GM19351 (cell line): ENCODE results near the gene PDE1A.

Source experiments
- ATAC-seq: cut with Tn5 transposase; IDR thresholded peaks from one replicate; pipeline ENCODE4 v1.9.1; 2021; ENCODE audit warnings: mild to moderate bottlenecking, moderate library complexity; ENCODE audit not compliant: unreplicated experiment

The PDE1A gene

DNA sequence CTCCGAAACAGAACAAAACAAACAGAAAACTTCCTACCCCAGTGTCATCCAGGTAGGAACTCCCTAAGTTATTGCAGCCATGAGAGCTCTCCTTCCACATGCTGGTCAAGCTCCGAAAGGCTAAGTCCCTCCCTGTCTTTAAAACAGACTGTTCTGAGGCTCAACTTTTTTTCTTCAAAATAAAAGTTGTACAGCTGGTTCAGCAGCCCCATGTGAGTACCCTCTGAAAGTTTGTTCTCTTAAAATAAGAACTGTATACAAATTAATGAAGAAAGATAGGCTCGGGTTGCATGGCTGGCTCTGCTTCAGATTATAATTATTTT is at the start of gene PDE1A:
Gene PDE1A, minus strand, starts transcription at position 119 of the 323 bp plus-strand sequence.
- no peak for ATAC-seq

DNA sequence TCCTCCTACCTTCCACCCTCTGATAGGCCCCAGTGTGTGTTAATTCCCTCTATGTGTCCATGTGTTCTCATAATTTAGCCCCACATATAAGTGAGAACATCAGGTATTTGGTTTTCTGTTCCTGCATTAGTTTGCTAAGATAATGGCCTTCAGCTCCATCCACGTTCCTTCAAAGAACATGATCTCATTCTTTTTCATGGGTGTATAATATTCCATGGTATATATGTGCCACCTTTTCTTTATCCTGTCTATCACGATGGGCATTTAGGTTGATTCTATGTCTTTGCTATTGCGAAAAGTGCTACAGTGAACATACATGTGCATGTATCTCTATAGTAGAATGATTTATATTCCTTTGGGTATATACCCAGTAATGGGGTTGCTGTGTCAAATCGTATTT is 46.8 kb upstream of the PDE1A start:
- no peak for ATAC-seq

DNA sequence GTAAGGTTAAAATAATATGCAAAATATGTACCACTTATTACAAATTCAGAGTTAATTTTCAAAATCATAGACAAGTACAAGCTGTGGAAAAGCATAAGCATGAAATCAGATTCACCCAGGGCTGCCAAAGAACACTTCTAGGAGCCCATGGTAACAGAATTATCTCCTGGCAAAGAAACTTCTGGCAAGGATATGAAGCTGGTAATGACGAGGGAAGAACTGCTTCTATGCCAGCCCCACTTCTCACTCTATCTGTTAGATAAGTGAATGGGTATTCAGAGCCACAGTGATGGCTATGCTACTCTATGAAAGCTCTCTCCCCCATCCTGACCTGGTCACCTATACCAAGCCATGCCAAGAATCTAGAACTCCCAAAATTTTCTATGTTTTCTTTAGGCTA is 36.9 kb upstream of the PDE1A start:
- no peak for ATAC-seq

DNA sequence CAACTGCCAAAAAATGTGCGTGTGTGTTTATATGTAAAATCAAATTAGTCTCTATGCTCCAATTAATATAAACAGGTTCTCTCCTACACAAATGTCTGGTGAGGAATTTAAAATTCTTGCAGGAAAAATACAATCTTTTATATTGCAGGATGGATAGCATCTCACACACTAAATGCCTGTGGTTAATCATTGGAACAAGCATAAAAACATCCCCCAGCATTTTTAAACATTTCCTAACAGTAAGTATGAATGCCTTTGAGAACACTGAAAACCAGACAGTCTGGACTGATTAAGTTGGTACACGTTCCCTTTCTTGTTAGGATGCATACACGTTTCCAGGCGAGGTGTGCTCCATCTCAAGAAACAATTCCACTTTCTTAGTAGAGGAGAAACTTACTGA is 29.9 kb upstream of the PDE1A start:
- ATAC-seq = no peak

DNA sequence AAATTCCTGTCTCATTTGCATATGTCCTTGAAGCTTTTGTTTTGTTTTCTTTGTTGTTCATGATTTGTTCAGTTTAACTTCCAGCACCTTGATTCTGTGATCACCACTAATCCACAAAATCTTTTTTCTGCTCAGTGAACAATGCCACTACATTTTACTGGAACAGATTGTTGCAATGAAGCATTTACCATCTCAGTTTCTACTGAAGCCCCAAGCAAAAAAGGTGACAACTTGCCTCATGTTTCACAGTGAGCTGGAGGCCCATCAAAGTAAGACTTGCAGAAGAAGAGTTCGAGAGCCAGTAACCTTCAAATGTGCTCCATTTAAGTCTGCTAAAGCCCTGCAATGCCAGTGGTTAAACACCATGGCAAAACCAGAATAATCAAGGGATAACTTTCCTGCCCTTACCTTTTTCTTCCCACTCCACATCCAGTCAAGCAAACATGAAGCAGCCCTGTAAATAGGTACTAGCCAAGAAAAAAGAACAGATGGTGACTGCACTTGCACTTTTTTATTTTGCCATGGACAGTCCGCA is 25.7 kb upstream of the PDE1A start:
- ATAC-seq = no peak

DNA sequence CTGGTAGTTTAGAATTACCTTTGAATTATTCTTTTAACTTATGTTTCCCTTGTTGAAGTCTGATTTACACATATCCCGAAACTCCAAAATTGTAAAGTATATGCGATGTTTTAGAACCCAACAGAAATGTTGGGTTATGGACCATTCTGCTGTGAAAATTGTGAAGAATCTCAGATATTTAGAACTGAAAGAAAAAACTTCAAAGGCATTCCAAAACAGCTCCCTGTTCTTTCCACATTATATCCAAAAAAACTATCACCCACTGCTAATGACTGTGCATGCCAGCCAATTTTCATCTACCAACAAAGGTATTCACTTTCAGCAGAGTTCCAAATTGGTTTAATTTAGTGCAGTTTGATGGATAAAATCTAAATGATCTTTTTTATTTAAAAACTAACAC is 21.5 kb upstream of the PDE1A start:
- no peak for ATAC-seq

DNA sequence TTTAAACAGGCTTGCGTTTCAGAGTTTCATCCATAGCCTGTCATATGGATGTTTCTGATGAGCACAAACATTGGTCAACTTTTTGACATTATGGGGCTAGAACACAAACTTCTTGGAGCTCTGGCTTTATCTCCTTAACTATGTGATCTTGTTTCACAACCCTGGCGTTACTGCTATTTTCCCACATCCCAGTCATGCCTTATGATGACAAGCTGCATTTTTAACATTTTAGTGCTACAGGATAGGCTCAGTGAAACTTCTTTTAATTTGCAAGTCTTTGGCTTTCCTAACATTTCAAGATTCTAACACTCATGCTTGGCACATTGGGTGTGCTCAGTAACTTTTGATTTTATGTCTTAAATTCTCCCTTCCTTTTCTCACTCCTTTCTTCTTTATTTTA is 21.0 kb upstream of the PDE1A start:
- no peak for ATAC-seq

DNA sequence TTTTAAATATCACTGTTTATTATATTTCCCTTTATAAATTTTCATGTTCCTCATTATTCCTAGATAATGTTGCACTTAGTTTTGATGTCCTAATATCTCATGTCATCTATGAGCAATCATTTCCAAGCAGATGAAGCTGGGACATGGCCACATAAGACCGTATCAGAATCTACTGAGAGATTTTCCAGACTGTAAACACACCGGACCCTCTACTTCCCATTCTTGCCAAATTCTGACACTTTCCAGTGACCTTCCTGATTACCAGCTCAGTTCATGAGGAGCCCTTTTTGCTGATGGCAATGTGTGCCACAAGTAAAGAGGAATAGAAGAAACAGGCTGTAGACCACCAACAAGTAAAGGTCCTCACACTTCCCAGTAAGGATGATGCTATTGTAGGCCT is 20.3 kb upstream of the PDE1A start:
- no peak for ATAC-seq

DNA sequence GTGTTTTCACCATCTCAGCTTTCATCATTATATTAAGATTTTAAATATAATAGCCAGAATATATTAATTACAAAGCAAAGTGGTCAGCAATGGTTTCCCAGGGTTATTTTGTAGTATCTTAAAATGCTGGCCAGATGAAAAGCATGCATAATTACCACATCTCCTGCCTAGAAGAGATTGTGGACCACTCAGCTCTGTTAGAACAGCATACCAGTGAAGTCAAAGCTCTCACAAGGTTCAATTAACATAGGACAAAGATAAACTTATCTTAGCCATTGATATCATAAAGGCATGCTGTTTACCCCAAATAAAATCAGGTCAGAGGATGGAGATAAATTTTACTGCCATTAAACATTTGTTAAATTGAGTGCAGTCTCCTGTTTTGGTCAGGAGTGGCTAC is 19.3 kb upstream of the PDE1A start:
- ATAC-seq = no peak

DNA sequence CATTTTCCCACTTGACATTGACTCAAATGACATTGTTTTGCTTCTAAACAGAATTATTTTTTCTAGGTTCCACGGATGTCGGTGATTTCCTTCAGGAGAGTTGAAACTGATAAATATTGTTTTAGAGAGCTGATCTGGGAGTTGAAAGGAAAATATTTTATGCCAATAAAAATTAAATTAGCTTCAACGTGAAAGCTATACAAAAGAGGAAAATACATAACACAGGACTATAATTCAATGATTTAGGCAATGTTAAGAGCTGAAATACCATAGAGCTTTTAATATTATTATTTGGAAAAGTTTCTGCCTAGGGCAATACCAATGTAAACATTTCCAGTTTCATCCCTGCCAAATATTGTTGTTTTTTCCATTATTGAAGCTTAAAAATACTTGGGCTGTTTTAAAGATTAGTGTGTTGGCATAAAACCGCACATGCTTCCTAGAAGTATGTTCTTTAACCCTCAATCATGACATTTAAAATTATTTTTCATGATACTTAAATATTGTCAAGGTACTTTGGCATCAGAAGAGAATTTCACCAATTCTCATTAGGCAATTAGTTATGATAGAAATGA is 18.6 kb upstream of the PDE1A start:
- ATAC-seq = no peak

DNA sequence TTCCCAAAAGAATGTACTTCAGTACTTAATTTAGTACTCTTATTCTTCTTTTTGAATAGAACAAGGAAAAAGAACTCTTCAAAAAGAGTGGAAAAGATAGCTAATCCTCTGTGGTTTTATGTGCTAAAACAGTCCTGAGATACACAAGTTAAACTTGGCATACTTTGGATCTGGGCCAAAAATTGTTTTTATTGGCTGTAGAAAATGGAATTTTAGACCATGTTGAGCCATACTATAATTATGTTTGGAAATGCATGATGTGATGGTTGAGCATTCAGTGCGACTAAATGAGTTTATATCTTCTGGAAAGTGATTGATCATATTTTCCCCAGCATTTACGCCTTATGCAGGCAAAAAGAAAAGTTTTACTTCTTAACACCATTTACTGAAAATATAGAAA is 18.0 kb upstream of the PDE1A start:
- no peak for ATAC-seq

DNA sequence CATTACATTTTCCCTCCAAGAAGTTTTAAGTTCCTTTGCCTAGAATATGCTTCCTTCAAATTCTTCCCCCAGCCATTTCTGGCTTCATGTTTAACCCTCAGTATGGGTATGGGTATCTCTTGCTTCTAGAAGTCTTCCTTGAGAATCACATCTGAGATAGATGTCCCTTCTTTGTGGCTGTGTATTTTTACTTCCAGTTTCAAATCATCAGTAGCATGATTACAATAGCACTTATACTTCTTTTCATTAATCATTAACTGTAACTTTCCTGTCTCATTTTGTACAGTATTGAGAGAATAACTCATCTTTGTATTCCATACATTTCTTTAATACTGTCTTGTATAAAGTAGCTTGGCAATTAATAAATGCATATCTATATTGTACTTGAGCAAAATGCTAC is 17.3 kb upstream of the PDE1A start:
- ATAC-seq = no peak

DNA sequence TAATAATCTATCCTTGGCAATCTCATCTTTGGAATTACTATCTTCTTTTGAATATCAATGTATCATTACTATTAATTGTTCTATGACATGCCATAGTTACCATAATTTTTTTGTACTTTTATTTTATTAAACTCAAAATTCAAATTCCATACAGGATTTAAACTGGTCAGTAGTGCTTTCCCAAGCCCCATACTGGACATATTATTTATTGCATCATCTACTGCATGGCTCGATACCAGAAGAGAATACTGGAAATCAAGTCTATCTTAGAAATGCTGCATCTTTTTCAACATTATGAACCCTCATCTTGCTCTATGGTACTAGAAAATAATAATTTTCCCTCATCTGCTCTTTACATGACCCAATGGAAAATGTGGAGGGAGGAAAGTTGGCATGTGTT is 9.4 kb upstream of the PDE1A start:
- no peak for ATAC-seq

DNA sequence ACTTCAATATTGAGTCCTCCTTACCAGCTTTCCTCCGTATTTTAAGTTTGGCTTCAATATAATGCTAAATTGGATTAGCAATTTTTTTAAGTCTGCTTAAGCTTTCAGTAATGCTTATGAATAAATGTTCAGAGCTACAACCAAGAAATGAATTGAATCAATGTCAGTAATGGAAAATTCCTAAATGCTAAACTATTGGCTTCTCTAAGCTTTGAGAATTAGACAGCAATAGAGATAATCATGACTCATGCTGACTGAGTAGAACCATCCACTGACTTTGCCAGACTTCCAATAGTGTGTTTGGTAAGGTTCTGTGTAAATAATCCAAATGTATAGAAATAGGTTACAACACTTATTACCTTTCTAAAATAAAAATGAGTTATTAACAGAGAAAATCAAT is 8.9 kb upstream of the PDE1A start:
- ATAC-seq = no peak

DNA sequence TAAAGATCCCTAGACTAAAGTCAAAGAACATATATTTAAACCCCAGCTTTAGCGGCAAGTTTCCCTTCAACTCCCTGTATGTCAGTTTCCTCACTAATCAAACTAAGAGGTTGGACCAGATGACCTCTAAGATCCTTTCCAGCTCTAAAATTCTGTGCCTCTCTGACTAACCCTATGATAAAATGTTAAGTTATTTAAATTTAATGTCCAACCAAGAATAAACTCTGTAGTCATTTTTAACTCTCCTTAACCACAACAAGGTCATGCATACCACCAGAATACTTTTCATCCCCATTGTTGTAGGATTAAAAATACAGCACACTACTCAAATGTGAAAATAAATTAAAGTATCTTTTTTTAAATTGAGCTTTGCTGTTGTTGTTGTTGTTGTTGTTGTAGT is 5.2 kb upstream of the PDE1A start:
- no peak for ATAC-seq

DNA sequence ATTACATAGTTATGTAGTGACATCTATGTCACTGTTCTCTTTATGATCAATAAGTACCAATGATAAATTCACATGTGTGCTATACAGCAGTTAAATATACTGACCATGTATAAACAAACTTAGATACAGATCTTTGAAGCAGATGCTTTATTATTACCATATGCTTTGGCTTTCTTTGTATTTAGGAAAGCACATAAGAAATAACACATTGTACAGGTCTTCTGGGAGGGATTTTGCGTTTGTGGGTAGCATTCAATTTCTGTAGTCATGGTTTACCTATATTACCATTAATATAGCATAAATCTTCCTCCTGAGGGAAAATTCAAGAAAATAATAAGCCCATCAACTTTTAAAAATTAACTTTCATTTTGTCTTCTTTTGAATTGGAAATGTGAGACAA is 1.6 kb upstream of the PDE1A start:
- no peak for ATAC-seq

DNA sequence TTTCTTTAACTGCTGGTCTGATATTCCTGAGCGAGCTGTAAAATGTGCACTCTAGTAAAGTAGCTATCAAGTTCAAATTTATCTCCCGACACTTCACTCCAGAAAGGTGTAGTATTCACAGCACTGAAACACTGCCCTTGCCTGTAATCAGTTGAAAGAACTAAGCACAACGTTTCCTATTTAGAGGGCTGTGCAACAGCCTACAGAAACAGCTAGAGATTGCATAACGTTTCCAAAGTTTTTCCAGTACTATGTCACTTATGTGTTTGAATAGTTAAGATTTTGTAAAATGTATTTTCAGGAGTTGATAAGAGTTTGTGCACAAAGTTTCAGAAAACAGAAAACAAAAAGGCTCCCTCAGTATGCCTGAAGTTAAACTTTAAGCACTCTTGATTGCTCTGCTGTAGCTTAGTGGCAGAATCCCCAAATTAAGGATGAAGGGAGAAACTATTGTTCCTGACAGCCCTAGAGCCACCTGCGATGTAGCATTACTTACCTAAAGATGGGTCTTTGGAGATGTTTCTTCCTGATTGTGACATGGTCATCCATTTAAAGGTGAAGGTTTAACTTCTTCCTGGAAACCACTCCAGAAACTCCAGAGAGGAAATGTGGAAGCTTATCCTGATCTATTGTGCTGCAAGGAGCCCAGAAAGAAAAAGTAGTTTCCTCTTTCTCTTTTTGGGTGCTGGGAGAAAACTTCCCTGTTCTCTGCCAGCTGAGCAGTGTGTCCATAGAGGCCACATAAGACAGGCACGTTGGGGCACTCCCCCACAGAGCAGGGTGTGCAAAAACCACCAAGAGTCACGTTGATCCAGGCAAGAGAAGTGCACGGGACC is 536 bp downstream of the PDE1A start:
- no peak for ATAC-seq

DNA sequence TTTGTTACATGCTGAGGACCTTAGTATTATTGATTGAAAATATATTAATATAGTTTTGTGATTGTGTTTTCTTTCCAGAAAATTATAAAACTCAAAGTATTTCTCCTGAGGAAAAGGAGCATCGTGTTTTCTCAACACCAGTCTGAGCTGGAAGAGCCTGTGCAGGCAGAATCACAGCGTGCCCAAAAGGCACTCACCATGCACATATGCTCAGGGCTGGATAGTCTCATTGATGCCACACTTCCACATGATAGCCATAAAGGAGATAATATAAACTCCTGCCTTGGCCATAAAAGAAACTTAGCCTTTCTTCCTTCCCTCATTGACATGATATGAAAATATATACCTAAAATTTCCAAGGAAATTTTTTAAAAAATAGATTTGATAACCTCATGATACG is 4.0 kb downstream of the PDE1A start:
- no peak for ATAC-seq

DNA sequence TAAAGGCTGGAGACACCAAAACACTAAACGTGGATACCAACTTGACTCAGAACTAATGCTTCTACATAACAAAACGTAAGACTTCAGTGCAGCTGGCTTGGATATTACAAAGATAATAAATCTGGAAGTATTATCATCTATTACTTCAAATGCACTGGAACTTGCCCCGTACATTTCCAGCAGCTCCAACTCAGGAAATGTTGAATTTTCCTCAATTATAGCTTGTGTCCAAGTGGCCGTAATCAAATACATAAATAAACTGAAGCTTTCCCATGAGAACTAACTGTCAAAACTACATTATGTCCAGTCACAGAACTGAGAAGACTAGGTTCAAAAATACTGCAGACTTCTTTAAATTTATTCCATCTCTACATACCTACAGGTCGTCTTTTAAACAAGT is 6.2 kb downstream of the PDE1A start:
- no peak for ATAC-seq

DNA sequence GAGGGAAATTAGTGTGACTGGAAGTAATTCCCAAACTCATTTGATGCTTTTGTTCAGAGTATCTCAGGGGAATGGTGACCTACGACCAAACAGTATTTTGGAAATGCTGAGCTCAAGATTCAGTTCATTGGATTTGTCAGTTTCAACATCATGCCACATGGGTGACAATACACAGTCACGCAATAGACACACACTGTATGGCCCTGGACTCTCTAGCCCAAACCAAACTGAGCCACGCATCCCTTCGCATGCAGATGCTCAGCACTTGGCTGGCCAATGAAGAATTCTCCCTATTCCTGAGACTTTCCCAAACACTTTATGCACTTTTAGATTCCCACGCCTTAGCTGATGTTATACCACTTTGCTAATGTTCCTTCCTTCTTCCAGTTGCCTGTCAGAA is 10.0 kb downstream of the PDE1A start:
- ATAC-seq = no peak

DNA sequence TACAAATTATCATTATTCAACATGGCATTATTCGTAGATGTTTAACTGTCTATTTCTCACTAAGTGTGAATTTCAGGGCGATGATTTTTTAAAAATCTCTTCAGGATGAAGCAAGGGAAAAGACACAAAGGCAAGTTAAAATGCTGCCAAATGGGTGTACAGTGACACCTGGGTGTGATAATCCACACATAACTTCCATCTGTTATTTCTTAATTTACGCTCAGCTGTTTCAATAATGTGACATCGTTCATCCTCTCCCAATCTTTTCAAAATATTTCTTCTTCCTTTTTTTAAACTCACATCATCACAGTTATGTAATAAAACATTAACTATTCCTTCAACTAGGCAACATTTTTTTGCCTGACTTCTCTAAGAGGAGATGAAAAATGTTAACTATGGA is 10.6 kb downstream of the PDE1A start:
- no peak for ATAC-seq

DNA sequence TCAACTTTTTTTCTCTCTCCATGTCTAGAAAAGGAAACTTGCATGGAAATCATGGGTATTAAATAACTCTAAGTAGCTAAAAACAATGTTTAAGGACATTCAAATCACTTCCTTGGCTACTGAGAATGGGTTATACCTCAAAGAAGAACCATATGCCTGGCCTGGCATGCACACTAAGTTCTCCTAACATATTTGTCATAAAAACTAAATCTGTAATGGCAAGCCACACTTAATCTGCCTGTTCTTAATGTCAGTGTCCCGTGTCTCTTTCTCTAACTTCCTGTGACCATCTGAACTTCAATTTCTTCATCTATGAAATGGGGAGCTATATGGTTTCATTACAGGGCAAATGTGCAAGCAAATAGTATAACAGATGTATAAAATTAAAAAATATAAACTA is 11.1 kb downstream of the PDE1A start:
- ATAC-seq = no peak

DNA sequence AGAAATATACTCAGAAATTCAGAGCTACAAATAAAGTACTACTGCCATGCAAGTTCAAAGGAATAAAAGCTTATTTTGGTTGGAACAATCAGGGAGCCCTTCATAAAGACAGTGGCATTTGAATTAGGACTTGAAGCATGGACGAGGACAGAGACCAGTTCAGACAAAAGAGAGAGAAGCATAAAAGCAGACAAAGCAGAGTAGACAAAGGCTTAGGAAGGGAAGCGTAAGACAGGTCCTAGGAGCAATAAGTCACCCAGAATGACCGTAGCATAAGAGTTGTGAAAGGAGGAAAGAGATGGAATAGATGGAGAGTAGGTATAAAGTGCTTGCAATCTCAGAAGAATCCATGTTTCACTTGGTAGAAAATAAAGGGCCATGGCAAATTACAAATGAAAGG is 14.0 kb downstream of the PDE1A start:
- ATAC-seq = no peak
